IPS-NIHi7 (cell line): ENCODE data around the gene PNPLA5.

ENCODE experiments used
- DNase-seq: peaks from one replicate; pipeline ENCODE4 v3.0.0; 2012; ENCODE audit warnings: mixed read lengths; ENCODE audit errors: extremely low spot score

The PNPLA5 gene

GRCh38 chr22:43854786-43855271 is 37.0 kb downstream of the PNPLA5 start:
- DNase-seq, result no peak

GRCh38 chr22:43854121-43854785 is 37.6 kb downstream of the PNPLA5 start:
- no peak for DNase-seq

GRCh38 chr22:43853328-43853931 is 38.4 kb downstream of the PNPLA5 start:
- DNase-seq, result no peak

- no peak for DNase-seq
Observed at GRCh38 chr22:43852573-43853327, 39.1 kb downstream of the PNPLA5 start.

- DNase-seq, result no peak
Observed at GRCh38 chr22:43851979-43852307, 39.9 kb downstream of the PNPLA5 start.

- no peak for DNase-seq
Observed at GRCh38 chr22:43851058-43851978, 40.5 kb downstream of the PNPLA5 start.

- DNase-seq, result no peak
Observed at GRCh38 chr22:43850529-43850928, 41.3 kb downstream of the PNPLA5 start.

- DNase-seq, result no peak
Observed at GRCh38 chr22:43849731-43850130, 42.1 kb downstream of the PNPLA5 start.

GRCh38 chr22:43848366-43849171 is 43.2 kb downstream of the PNPLA5 start:
- DNase-seq, result peak; percentile 59

- DNase-seq, result no peak
Observed at GRCh38 chr22:43847376-43848289, 44.2 kb downstream of the PNPLA5 start.

GRCh38 chr22:43846966-43847365 is 44.8 kb downstream of the PNPLA5 start:
- DNase-seq, result no peak

- DNase-seq, result no peak
Observed at GRCh38 chr22:43845981-43846380, 45.8 kb downstream of the PNPLA5 start.

GRCh38 chr22:43844560-43845545 is 47.0 kb downstream of the PNPLA5 start:
- no peak for DNase-seq

- no peak for DNase-seq
Observed at GRCh38 chr22:43843783-43844530, 47.9 kb downstream of the PNPLA5 start.

GRCh38 chr22:43841742-43842141 is 50.1 kb downstream of the PNPLA5 start:
- DNase-seq, result no peak

GRCh38 chr22:43840851-43841250 is 51.0 kb downstream of the PNPLA5 start:
- DNase-seq, result no peak

- no peak for DNase-seq
Observed at GRCh38 chr22:43840431-43840830, 51.4 kb downstream of the PNPLA5 start.

- no peak for DNase-seq
Observed at GRCh38 chr22:43839781-43840180, 52.0 kb downstream of the PNPLA5 start.
